GM21576 (cell line): ENCODE data around the gene IFNL1.
"Not testable (repeated sequence)": the region's sequence is repeated elsewhere in the genome, so short reads cannot be mapped to it uniquely, and the experiment has no call there.

Experiments used
- ATAC-seq: cut with Tn5 transposase; IDR thresholded peaks from one replicate; pipeline ENCODE4 v1.9.1; 2021; ENCODE audit warnings: mild to moderate bottlenecking, moderate library complexity; ENCODE audit not compliant: unreplicated experiment

IFNL1 gene

GRCh38 chr19:39307822-39308530 is 11.8 kb downstream of the IFNL1 start:
- no peak for ATAC-seq

DNA sequence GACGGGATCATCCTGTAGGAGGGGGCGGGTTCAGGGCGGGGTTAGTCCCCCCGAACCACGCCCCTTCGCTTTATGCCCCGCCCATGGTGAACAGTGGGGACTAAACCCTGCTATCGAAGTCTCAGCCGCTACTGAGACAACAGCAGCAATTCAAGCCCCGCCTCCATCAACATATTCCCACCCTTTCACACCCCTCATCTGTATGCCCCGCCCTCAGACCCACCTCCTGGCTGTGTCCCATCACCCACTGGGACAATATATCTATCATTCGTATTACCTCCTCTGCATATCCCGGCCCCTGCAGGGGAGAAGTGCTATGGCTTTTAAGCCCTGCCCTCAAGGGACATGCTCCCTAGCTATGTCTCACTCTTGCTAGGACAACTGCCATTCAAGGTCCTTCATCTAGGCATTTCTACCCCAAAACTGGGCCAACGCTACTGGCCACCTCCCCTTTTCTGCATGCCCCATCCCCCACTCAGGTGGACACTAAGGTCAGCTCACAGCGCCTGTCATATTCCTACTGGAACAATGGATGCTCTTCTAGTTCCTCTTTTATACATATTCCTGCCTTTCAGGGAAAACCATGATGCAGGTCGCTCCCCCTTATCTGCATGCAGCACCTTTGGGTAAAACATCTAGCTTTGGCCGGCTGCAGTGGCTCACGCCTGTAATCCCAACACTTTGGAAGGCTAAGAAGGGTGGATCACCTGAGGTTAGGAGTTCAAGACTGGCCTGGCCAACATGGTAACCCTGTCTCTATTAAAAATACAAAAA is 12.5 kb downstream of the IFNL1 start:
- ATAC-seq = no peak

GRCh38 chr19:39309305-39309670 is 13.1 kb downstream of the IFNL1 start:
- not testable (repeated sequence) for ATAC-seq

GRCh38 chr19:39310558-39311311 is 14.5 kb downstream of the IFNL1 start:
- no peak for ATAC-seq

- ATAC-seq = no peak
Observed at GRCh38 chr19:39314016-39314728, 18.0 kb downstream of the IFNL1 start.

DNA sequence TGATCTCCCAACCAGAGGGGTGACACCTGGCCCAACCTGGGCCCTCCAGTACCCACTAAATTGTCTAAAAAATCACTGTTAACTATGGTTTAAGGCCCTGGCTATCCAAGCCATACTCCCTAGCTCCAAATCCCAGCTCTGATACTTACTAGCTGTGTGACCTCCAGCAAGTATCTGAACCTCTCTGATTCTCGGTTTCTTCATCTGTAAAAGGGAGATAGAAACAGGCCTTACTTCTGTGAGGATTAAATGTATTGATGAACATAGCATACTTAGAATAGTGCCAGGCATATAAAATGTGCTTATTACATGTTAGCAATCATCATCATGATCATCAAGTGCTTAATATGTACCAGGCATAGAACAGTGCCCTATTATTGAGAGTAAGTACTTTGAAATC is 19.7 kb downstream of the IFNL1 start:
- ATAC-seq = no peak

GRCh38 chr19:39316627-39317321 is 20.6 kb downstream of the IFNL1 start:
- ATAC-seq = no peak

DNA sequence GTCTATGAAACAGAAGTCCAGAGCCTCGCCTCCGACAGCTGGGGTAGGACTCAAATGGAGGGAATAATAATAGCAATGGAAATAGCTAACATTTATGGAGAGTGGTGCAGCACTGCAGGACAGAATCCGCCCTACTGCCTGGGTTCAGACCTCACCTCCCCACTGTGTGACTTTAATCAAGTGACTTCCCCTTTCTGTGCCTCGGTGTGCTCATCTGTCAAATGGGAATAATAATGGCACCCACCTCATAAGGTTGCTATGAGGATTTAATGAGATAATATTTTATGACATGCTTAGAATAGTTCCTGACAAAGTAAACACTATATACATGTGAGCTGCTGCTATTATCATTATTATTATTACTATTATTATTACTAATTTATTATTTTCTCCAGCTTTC is 21.3 kb downstream of the IFNL1 start:
- ATAC-seq = no peak

DNA sequence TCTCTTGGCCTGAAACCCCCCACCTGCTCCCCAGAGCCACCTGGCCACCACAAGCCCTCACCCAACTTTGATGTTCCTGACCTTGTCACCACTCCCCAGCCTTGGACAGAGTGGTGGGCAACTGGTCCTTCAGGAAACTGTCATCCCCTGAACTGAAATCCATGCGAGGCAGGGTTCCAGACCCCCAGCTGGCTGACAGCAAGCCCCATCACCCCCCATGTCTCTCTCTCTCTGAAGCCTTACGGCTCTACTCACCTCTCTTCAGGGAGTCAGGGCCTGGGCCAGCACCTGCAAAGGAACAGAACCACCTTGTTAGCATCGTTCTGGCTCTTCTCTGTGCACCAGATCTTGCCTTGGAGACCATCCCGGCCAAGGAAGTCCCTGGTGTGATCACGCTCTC is 21.9 kb downstream of the IFNL1 start:
- no peak for ATAC-seq

GRCh38 chr19:39318690-39319089 is 22.5 kb downstream of the IFNL1 start:
- no peak for ATAC-seq

DNA sequence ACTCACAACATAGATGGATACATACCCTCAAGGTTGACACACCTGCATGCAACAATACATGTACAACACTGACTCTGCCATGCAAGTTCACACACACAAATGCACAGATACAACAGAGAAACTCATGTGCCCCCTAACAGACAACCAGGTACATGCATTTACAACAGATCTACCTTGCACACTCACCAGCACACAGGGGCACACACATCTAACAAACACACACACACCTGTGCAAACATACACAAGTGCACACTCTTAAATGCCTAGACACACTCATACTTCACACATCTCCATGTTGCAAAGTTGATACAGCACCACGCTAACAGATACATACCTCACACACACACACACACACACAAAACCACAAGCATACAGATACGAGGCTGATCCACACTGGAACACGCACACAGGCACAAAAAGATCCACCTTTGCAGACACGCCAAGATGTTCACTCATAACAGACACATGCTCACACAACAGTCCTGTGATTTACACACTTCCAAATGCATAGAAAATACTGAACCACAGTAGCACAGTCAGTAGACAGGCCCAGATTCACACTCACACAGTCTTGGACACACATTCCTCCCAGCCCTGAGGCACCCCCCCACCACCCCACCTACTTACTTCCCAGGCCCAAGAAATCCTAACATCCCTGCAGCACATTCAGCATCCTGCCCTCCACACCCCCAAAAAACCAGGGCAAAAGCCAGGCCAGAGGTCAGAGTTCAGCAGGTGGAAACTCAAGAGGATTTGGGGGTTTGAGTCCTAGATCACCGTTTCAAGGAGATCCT is 23.1 kb downstream of the IFNL1 start:
- ATAC-seq = no peak

DNA sequence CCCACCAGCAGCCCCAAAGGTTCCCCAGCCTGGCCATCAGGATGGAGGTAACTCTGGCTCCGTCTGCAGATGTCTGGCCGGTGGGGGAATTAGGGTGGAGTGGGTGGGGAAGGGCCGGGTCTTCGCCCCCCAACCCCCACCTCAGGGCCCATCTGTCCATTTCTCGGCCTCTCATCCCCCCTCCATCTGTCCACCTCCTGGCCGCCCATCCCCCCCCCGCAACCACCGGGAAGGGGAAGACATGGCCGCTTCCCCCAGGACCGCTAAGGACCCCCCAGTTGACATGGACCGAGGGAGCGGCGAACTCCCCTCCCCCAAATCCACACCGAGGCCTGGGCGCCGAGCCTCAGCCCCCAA is 23.7 kb downstream of the IFNL1 start:
- ATAC-seq = no peak

- ATAC-seq = no peak
Observed at GRCh38 chr19:39321117-39321831, 25.1 kb downstream of the IFNL1 start.

DNA sequence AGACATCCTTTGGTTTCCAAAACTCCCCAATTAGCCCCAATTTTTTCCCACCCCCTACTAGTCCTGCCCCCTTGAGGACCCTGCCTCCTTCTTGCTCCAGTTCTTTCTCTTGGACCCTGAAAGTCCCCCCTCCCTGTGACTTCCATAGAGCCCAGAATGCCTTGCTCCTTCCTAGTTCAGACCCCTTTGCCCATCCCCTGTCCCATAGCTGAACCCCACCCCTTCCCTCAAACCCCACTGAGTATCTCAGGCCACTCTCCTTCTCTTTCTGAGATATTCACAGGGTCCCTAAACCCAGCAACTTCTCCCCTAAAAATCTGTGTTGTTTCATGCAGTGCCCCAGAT is 25.6 kb downstream of the IFNL1 start:
- ATAC-seq = no peak

GRCh38 chr19:39324242-39324842 is 28.1 kb downstream of the IFNL1 start:
- ATAC-seq = no peak

DNA sequence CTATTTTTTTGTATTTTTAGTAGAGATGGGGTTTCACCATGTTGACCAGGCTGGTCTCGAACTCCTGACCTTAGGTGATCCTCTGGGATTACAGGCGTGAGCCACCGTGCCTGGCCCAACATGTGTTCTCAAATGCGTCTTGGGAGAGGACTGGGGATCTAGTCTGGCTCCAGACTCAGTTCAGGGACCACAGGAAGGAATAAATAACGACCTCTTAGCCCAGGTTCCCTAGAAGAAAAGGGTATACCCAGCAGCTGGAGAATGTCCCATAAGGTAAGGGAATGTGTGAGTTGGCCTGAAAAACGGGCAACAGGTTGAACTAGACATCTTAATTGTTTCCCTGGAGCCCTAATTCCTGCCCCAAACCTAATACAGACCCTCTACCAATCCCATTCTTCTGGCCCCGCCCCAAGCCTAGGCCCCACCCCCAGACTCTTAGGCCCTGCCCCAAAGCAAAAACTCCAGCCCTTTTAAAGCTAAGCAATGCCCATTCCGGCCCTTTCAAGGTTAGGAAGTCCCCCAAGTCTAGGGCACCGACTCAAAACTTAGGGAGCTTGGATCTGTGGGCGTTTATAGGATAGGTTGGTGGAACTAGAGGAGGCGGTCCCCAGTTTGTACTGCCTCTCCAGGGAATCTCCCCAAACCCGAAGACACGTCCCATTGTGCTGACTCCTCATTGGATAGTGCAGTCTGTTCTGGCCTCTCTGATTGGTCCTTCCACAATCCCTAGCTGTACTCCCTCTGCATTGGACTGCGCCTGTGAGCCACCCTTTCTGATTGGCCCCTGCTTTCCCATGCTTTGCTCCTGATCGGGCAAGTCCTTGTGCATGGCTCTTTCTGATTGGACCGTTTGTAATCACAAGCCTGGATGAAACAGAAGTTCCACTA is 29.8 kb downstream of the IFNL1 start:
- ATAC-seq = no peak

DNA sequence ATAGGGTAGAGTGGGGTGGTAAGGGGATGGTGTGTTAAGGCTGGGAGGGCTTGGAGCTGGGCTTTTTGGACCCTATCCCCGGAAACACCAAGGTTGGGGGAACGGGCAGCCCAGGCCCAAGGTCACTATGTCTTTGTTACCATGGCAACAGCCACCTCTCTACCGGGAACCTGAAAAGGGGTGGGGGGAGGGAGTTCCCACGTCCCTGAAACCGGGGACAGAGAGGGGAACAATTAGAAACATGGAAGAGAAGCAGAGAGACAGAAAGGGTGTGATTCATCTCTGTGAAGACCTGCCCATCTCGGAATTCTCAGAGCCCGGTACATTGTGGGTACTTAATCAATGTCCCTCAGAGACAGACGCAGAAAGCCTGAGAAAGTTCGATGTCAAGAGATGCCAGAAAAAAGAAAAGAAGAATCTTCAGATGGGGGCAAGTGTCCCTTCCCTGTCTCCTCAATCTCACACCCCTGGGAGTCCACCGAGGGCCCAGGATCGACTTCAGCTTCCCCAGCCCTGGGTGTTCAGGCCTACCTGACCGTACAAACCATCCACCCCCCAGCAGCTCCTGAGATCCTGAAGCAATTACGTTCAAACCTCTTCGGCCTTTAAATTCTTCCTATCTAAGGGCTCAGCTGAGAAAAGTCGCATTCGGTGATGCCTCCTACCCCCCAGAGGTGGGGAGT is 31.3 kb downstream of the IFNL1 start:
- ATAC-seq = no peak
